ENCODE measurements around the gene OXLD1.

The OXLD1 gene

GRCh38 chr17:81655378-81656117 is 10.9 kb downstream of the OXLD1 start:
- in situ Hi-C loops (cut with HindIII; ENCODE audit: low sequenced_read_pairs): no loop called here

- in situ Hi-C loops (cut with HindIII; ENCODE audit: low sequenced_read_pairs): no loop called here
Measured at GRCh38 chr17:81652906-81653771, 13.3 kb downstream of the OXLD1 start.

GRCh38 chr17:81651692-81652091 is 14.7 kb downstream of the OXLD1 start:
- in situ Hi-C loops (cut with HindIII; ENCODE audit: low sequenced_read_pairs): no loop called here

DNA sequence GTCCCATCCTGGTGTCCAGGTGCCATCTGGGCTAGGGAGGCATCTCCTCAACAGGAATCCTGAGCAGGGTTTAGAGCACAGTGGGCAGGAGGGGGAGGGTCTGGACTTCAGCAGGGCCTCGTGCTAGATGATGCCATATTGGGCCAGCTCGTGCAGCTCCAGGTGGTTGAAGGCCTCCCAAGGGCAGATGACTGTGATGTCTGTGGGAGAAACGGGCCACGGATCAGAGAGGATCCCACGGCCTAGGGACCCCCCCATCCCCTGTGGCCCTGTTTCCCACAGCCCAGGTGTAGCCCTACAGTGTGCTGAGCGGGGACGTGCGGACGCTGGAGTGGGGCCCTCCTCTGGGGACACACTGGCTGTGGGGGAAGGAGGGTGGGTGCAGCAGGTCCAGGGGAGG is 15.5 kb downstream of the OXLD1 start:
- in situ Hi-C loops (cut with HindIII; ENCODE audit: low sequenced_read_pairs): no loop called here

GRCh38 chr17:81648707-81649085 is 17.7 kb downstream of the OXLD1 start:
- in situ Hi-C loops (cut with HindIII; ENCODE audit: low sequenced_read_pairs): no loop called here

DNA sequence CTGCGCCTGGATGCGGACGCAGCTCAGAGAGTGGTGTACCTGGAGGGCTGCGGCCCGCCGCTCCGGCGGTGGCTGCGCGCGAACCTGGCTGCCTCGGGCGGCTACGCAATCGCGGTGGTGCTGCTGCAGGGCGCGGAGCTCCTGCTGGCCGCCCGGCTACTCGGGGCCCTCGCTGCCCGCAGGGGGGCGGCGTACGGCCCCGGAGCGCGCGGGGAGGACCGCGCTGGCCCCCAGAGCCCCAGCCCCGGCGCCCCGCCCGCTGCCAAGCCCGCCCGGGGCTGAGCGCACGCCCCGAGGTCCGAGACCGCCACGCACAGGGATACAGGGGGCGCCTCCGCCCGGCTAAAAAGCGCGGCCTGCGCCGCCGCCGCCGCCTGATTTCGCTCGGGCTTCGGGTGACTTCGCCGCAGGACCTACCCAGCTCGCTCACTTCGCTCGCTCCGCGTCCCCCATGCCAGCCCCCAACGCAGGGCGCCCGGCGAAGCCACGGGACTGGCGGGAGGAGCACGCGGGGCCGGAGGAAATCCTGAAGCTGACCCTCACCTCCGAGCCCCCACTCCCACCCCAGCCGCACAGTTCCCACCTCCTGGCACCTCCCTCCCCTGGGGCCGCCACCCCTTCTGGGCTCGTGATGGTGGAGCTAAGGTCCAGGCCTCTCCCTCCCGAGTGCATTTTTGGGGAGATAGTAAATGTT is 18.2 kb downstream of the OXLD1 start:
- in situ Hi-C loops (cut with HindIII; ENCODE audit: low sequenced_read_pairs): no loop called here

GRCh38 chr17:81647640-81648012 is 18.8 kb downstream of the OXLD1 start:
- in situ Hi-C loops (cut with HindIII; ENCODE audit: low sequenced_read_pairs): no loop called here

DNA sequence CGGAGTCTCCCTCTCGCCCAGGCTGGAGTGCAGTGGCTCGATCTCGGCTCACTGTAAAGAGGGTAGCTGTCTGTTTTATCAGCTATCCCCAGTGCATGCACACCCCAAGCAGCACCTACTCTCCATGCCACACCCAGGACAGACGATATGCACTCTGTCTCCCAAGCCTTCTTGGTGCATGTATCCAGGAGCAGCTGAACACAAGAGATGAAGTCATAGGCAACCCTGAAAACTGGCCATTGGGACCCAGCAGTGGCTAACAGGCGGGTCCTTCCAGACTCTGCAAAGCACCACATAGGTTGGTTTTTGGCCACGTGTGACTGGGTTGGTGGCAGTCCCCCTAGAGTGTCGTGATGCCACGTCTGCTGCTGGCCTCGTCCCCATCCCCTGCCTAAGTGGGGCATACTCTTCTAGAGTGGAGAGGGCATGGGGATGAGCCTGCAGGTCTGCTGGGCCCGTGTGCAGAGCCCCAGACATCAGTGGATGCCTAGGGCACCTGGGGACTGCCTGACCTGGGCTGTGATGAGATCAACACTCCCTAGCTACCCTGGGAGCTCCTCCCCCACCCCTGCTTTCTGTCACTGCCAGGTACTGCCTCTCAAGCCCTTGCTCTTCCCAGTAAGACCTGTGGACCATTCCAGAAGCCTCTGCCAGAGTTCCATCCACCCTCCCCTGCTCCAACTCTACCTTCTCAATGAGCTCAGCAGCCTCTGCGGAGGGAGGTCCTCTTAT is 19.4 kb downstream of the OXLD1 start:
- in situ Hi-C loops (cut with HindIII; ENCODE audit: low sequenced_read_pairs): no loop called here

DNA sequence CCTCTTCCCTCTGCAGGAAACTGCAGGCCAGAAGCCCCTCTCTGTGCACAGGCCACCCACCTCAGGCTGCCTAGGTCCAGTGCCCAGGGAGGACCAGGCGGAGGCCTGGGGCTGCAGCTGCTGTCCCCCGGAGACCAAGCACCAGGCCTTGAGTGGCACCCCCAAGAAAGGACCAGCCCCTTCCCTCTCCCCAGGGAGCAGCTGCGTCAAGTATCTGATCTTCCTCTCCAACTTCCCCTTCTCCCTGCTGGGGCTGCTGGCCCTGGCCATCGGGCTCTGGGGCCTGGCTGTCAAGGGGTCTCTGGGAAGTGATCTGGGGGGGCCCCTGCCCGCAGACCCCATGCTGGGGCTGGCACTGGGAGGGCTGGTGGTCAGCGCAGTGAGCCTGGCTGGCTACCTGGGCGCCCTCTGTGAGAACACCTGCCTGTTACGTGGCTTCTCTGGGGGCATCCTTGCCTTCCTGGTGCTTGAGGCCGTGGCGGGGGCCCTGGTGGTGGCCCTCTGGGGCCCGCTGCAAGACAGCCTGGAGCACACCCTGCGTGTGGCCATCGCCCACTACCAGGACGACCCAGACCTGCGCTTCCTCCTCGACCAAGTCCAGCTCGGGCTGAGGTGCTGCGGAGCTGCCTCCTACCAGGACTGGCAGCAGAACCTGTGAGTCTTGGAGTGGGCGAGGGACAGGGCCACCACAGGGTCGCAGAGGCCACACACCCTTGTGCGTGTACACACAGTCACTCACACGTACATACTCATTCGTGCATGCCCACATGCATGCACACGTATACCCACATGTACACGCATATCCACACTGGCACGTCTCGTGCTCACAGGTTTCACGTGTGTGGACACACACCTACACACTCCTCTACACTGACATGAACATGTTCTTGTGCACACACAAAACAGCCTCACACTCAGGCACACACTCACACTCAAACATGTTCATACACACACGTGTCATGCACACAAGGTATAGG is 21.1 kb downstream of the OXLD1 start:
- in situ Hi-C loops (cut with HindIII; ENCODE audit: low sequenced_read_pairs): no loop called here

GRCh38 chr17:81644496-81644895 is 21.9 kb downstream of the OXLD1 start:
- in situ Hi-C loops (cut with HindIII; ENCODE audit: low sequenced_read_pairs): no loop called here

DNA sequence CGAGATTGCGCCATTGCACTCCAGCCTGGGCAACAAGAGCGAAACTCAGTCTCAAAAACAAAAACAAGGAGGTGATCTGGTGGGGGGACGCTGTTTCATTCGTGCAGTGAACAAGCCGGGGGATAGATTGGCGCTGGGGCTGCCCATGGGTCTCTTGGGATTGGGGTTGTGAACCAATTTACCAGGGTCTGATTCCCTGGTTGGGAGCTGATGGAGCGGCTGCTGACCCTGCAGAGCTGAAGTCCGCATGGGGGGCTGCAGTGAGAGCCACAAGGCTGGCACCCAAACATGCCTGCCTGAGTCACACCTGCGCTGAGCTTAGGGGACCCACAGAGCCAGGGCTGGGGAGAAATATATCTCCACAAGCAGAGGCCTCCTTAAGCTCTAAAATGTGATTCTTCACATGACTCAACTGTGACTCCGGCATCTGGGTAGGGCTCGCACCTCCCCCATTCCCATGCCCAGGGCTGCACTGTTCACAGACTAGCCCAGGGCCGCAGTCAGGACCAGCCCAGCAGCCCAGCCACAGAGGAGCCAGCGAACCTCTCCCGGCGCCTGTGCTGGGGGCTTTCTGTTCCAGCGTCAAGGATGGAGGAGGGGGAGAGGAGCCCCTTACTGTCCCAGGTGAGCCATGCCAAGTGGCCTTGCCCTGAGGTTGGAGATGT is 24.4 kb downstream of the OXLD1 start:
- in situ Hi-C loops (cut with HindIII; ENCODE audit: low sequenced_read_pairs): no loop called here

DNA sequence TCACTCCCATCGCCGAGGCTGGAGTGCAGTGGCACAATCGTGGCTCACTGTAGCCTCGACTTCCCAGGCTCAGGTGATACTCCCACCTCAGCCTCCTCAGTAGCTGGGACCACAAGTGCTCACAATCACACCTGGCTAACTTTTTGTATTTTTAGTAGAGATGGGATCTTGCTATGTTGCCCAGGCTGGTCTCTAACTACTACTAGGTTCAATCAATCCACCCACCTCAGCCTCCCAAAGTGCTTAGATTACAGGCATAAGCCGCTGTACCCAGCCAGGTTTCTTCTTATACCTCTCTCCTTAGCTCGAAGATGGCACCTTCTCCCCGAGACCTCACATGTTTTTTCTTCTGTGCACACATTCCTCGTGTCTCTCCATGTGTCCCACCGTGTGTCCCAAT is 26.4 kb downstream of the OXLD1 start:
- in situ Hi-C loops (cut with HindIII; ENCODE audit: low sequenced_read_pairs): no loop called here

GRCh38 chr17:81638683-81639082 is 27.7 kb downstream of the OXLD1 start:
- in situ Hi-C loops (cut with HindIII; ENCODE audit: low sequenced_read_pairs): no loop called here

GRCh38 chr17:81636505-81637288 is 29.7 kb downstream of the OXLD1 start, which contains the start of the genes NPLOC4 and TSPAN10:
TSS of gene NPLOC4 (minus strand) at chr17:81637112. CDS start at chr17:81636930, 182 bp downstream.
TSS of gene TSPAN10 (plus strand) at chr17:81637196. CDS start at chr17:81642413, 5,217 bp downstream.
- in situ Hi-C loops (cut with HindIII; ENCODE audit: low sequenced_read_pairs): no loop called here

GRCh38 chr17:81635973-81636504 is 30.4 kb downstream of the OXLD1 start:
- in situ Hi-C loops (cut with HindIII; ENCODE audit: low sequenced_read_pairs): no loop called here

- in situ Hi-C loops (cut with HindIII; ENCODE audit: low sequenced_read_pairs): no loop called here
Measured at GRCh38 chr17:81635431-81635830, 31.0 kb downstream of the OXLD1 start.

- in situ Hi-C loops (cut with HindIII; ENCODE audit: low sequenced_read_pairs): no loop called here
Measured at GRCh38 chr17:81631482-81631881, 34.9 kb downstream of the OXLD1 start.

DNA sequence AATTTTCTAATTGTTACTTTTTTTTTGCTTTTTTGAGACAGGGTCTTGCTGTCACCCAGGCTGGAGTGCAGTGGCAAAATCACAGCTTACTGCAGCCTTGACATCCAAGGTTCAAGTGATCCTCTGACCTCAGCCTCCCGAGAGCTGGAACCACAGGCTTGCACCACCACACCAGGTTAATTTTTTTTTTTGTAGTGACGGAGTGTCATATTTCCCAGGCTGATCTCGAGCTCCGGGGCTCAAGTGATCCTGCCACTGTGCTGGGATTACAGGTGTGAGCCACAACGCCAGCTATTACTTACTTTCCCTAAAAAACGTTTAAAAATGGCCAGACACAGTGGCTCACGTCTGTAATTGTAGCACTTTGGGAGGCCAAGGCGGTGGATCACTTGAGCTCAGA is 36.1 kb downstream of the OXLD1 start:
- in situ Hi-C loops (cut with HindIII; ENCODE audit: low sequenced_read_pairs): no loop called here
